ENCODE measurements around the gene SKIL.

Gene SKIL

DNA sequence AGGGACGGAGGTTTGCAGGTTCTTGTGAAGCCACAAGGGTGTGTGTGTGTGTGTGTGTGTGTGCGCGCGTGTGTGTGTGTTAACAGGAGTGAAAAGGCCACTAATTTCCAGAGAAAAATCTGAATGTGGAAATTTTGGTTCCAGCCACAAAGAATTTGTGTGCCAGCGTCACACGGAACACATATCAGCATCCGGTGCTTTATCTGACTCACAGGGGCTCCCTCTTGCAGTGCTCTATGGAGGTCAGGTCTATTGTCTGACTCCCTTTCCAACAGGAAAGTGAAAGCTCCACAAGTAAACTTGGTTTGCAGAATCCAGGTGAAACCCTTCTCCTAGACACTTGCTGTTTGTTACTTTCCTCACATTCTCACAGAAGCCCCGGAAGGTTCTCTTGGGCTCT is 67.4 kb downstream of the SKIL start:
- Histone ChIP-seq H3K4me3 (IDR thresholded peaks at IDR 0.05; ENCODE audit: insufficient read depth, low read depth, low read length) (no peak overlapping the region), H4K20me1 (ENCODE audit: insufficient read depth) (no peaks in the 10 kb centered on the region), H3K27me3 (ENCODE audit: insufficient read depth, low read depth) (no peaks in the 10 kb centered on the region; the same call in 1 of the 2 replicates), H2AFZ (ENCODE audit: low read depth) (no peak overlapping the region), H3K4me1 (ENCODE audit: low read depth, poor library complexity, severe bottlenecking) (peaks cover 33% of the 10 kb centered on the region), H3K27ac (no peak overlapping the region), H3K4me2 (no peak overlapping the region), H3K36me3 (ENCODE audit: insufficient read depth) (no peaks in the 10 kb centered on the region), H3K79me2 (ENCODE audit: insufficient read depth, low read depth) (no peaks in the 10 kb centered on the region), H3K9ac (no peak overlapping the region)
- TF ChIP-seq CTCF (conservative IDR thresholded peaks at IDR 0.05; ENCODE audit: low read depth, low read length), result no peak

DNA sequence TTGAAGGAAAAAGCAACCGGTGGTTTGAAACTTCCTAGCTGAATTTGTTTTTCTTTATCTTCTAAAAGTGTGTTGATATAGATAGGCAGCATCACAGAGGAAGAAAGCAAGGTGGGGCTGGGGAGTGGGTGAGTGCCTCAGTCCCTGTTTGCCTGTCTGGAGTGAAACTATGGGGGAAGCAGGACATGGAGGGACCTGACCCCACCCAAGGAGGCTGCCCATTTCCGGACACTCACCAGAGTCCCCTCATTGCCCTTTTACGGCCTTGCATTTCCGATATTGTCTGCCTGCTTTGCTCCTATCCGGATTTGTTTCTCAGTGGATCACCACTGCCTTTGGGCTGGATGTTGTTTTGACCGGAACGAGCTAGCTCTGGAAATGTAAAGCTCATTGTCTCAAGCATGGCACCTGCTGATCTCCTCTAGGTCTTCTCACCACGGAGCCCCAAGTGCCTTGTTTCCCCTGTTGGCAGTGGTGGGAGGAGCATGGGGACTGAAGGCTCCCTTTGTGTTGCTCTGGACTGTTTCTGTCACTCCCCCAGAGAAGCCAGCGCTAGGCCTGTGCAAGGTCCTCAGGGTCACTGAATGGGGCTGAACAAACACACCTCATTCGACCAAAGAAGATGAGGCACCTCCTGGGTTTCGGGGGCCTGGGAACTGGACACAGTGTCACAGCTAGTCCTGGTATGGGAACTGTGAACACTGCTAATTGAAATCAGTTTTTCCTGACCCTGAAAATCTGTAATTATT is 68.2 kb downstream of the SKIL start:
- H3K27ac ChIP-seq, result no peak overlapping the region
- no peak overlapping the region for H3K9ac ChIP-seq
- H2AFZ ChIP-seq (ENCODE audit: low read depth), result no peak overlapping the region

DNA sequence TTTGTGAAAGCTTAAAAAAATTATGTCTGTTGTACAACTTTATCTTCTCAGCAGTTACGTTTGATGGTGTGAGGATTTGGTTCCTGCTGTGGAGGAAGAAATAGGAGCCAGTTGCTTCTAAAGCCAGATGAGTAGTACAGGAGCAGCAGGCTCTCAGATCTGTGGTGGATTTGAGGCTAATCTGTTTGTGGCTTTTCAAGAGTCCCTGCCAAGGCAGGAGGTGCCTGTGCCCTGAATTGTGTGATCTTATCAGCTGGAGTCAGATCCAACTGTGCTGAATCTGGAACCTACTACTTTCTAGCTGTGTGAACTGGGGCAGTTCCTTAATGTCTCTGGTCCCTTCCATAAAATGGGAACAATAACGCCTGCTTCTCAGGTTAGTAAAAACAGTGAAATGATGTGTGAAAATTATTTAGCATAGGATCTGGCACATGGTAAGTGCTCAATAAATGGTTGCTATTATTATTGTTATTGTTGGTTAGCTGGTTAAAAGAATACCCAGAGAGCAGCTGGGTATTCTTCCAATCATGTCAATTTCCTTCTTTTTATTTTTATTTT is 68.8 kb downstream of the SKIL start:
- Histone ChIP-seq H2AFZ (ENCODE audit: low read depth) (no peak overlapping the region), H3K27ac (no peak overlapping the region), H3K27me3 (ENCODE audit: insufficient read depth, low read depth) (no peaks in the 10 kb centered on the region; the same call in 1 of the 2 replicates), H3K4me3 (IDR thresholded peaks at IDR 0.05; ENCODE audit: insufficient read depth, low read depth, low read length) (no peak overlapping the region), H3K9ac (no peak overlapping the region), H3K4me2 (no peak overlapping the region), H3K36me3 (ENCODE audit: insufficient read depth) (no peaks in the 10 kb centered on the region), H4K20me1 (ENCODE audit: insufficient read depth) (no peaks in the 10 kb centered on the region), H3K4me1 (ENCODE audit: low read depth, poor library complexity, severe bottlenecking) (peaks cover 41% of the 10 kb centered on the region), H3K79me2 (ENCODE audit: insufficient read depth, low read depth) (no peaks in the 10 kb centered on the region)
- no peak for TF ChIP-seq CTCF (conservative IDR thresholded peaks at IDR 0.05; ENCODE audit: low read depth, low read length)

More for the DNA sequence above, 68.2 kb downstream of the SKIL start:
- H3K27me3 ChIP-seq (ENCODE audit: insufficient read depth, low read depth), result no peaks in the 10 kb centered on the region; the same call in 1 of the 2 replicates
- no peaks in the 10 kb centered on the region for H3K79me2 ChIP-seq (ENCODE audit: insufficient read depth, low read depth)
- H3K4me3 ChIP-seq (IDR thresholded peaks at IDR 0.05; ENCODE audit: insufficient read depth, low read depth, low read length), result no peak overlapping the region
- no peaks in the 10 kb centered on the region for H3K36me3 ChIP-seq (ENCODE audit: insufficient read depth)
- no peaks in the 10 kb centered on the region for H4K20me1 ChIP-seq (ENCODE audit: insufficient read depth)
- TF ChIP-seq CTCF (conservative IDR thresholded peaks at IDR 0.05; ENCODE audit: low read depth, low read length), result no peak
- H3K4me2 ChIP-seq, result no peak overlapping the region
- H3K4me1 ChIP-seq (ENCODE audit: low read depth, poor library complexity, severe bottlenecking), result peaks cover 41% of the 10 kb centered on the region

DNA sequence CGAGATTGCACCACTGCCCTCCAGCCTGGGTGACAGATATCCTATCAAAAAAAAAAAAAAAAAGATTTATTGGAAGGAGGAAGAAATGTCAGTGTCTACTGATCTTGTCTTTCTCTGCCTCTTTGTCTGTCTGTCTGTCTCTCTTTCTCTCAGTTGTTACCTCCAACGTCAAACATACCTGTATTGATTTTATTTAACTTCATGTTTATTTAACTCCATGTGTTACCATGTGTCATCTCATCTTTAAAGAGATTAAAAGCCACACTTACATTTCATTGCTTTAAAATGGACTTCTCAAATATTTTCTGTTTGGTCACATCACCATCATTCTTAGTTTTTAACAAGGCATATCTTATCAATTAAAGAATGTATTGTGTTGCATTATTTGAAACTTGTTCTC is 70.6 kb downstream of the SKIL start:
- peak overlapping the region; percentile 67; the same call in 1 of the 2 replicates for H3K4me2 ChIP-seq
- no peak for TF ChIP-seq CTCF (conservative IDR thresholded peaks at IDR 0.05; ENCODE audit: low read depth, low read length)
- H3K79me2 ChIP-seq (ENCODE audit: insufficient read depth, low read depth), result no peaks in the 10 kb centered on the region
- H3K27me3 ChIP-seq (ENCODE audit: insufficient read depth, low read depth), result no peaks in the 10 kb centered on the region; the same call in 1 of the 2 replicates
- no peaks in the 10 kb centered on the region for H4K20me1 ChIP-seq (ENCODE audit: insufficient read depth)
- no peak overlapping the region for H3K4me3 ChIP-seq (IDR thresholded peaks at IDR 0.05; ENCODE audit: insufficient read depth, low read depth, low read length)
- H3K9ac ChIP-seq, result no peak overlapping the region
- H3K27ac ChIP-seq, result no peak overlapping the region
- H3K36me3 ChIP-seq (ENCODE audit: insufficient read depth), result no peaks in the 10 kb centered on the region
- H3K4me1 ChIP-seq (ENCODE audit: low read depth, poor library complexity, severe bottlenecking), result peaks cover 41% of the 10 kb centered on the region
- no peak overlapping the region for H2AFZ ChIP-seq (ENCODE audit: low read depth)
